Urinary bladder (tissue), 4 donors: ENCODE measurements around the gene PCGF1. TPM values are rescaled to one million over a fixed set of nuclear protein-coding genes. Genes with fewer than 3 reads are reported as not detected.
"Not testable (repeated sequence)": the region's sequence is repeated elsewhere in the genome, so short reads cannot be mapped to it uniquely, and the experiment has no call there.

ENCODE experiments used
- DNase-seq: peaks from one replicate; pipeline ENCODE4 v3.0.0-alpha.2; 2015; ENCODE audit errors: extremely low spot score
- H3K27ac ChIP-seq: one replicate; pipeline ENCODE4 v1.5.1; 2013; ENCODE audit warnings: low read depth, mild to moderate bottlenecking, moderate library complexity
- H3K36me3 ChIP-seq: one replicate; pipeline ENCODE4 v1.6.1; 2013; ENCODE audit warnings: mild to moderate bottlenecking, moderate library complexity; ENCODE audit not compliant: insufficient read depth
- H3K4me1 ChIP-seq: one replicate; pipeline ENCODE4 v1.6.1; 2013; ENCODE audit warnings: mild to moderate bottlenecking, moderate library complexity; ENCODE audit not compliant: insufficient read depth
- H3K4me3 ChIP-seq: one replicate; pipeline ENCODE4 v1.5.1; 2013; ENCODE audit warnings: low read depth, low read length
- WGBS: extraction: QIAGEN DNeasy Blood & Tissue Kit; methylation state at CpG from one replicate; pipeline ENCODE4 v1.1.7; 2013; 5-methylcytosine and 5-hydroxymethylcytosine counted together
- polyA plus RNA-seq: library from polyadenylated mRNA; stranded (reverse); fragments of 200-250 nt; gene quantifications from one replicate; pipeline ENCODE4 v1.2.3, GENCODE V29; 2013
- total RNA-seq: library from RNA; depleted of rRNA; stranded (reverse); fragments of >200 nt; gene quantifications from one replicate; pipeline ENCODE4 v1.2.3, GENCODE V29; 2014
- donor health status: healthy with polysubstance abuse.
- donor health status: healthy.

The PCGF1 gene
- total and polyA plus RNA-seq, 2 donors = 19.2 to 21.7 TPM

DNA sequence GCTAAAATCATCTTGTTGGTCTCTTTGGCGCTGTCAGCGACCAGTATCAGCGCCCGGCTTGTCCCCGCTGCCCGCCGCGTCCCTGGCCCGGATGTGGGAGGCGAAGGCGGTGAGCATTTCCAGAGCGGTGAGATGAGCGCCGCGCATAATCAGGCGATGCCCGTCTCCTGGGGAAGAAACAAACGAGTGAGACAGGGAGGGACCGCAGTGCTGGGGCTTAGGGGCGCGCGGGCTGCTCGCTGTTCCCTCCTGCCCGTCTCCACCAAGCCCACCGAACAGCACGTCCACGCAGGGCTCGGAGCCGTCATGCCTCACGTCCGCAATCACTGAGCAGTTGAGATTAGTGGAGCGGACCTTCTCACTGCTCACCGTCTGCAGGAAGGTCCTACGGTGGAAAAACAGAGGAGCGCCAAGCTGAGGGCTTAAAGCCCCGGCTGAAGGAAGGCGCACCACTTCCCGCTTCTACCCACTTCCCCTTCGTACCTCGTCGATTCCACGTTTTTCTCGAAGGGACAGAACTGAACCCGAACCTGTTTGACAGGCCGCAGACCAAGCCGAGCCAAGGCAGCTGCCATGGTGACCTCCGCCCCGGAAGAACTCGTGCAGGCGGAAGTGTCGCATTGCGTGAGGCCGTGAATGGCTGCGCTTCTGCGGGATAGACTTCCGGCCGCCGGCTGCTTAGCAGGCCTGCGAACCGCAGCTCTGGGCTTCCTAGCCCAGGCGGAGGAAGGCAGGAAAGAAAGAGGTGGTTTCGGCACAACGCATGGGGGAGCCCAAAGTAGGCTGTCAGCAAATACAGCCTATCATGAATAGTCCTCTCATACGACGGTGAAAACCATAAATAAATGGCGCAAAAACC lies 35.2 kb downstream of the PCGF1 start, which contains the start of gene MRPL53:
TSS of gene MRPL53 (minus strand) at position 595 of the 859 bp plus-strand sequence. CDS start at position 575, 20 bp downstream.
- Histone ChIP-seq H3K4me1 (peaks cover 2% of the 10 kb centered on the region), H3K36me3 (peaks cover 2% of the 10 kb centered on the region), H3K4me3 (peak within 1 kb of the TSS; percentile 45), H3K27ac (peak within 1 kb of the TSS; percentile 77)
- DNase-seq = peak; percentile 93
- WGBS = under 1% methylated on average over 66 of the region's 66 CpGs

DNA sequence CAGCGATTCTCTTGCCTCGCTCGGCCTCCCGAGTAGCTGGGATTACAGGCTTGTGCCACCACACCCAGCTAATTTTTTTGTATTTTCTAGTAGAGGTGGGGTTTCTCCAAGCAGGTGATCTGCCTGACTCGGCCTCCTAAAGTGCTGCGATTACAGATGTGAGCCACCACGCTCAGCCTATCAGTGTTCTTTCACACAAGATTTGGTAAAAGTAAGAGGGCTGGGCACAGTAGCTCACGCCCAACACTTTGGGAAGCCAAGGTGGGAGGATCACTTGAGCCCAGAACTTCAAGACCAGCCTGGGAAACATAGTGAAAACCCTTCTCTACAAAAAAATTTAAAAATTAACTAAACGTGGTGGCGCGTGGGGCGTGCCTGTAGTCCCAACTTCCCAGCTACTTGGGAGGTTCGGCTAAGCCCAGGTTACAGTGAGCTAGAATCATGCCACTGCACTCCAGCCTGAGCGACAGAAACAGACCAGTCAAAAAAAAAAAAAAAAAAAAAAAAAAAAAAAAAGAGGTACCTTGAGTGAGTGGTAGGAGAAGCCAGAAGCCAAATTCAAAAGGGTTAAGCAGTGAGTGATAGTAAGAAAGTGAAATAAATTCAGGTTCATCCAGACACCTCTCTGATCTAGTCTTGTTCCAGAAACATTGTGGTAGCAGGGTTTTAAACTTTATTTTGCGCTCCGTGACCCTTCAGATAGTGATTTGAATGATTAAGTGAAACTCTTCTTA lies 36.0 kb downstream of the PCGF1 start:
- 59% methylated on average over 16 of the region's 16 CpGs for WGBS
- Histone ChIP-seq H3K4me3 (peak overlapping the region; percentile 45), H3K36me3 (peaks cover 2% of the 10 kb centered on the region), H3K27ac (peak overlapping the region; percentile 77), H3K4me1 (peaks cover 2% of the 10 kb centered on the region)
- DNase-seq = no peak

GRCh38 chr2:74470742-74471141 lies 36.8 kb downstream of the PCGF1 start:
- H3K4me3 ChIP-seq, DNase-seq, H3K27ac ChIP-seq, H3K36me3 ChIP-seq, H3K4me1 ChIP-seq: not testable (repeated sequence)
- 95% methylated on average over 12 of the region's 12 CpGs for WGBS

DNA sequence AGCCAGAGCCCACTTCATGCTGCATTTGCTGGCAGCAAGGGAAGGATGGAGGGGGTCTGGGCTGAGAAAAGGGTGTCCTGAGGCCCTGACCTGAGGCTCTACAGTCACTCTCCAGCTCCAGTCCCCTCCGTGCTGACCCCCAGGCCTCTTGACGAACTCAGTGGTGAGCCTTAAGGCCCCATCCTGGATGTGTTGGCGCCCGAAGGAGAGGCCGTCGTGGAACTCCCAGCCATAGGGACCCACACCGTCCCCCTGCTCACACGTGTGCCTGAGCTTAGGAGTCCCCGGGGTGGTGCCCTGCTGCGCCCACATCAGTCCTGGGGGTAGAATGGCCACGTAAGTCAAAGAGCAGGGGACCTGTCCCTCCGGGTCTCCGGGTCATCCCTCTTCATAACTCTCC lies 43.1 kb downstream of the PCGF1 start:
- 6% methylated on average over 13 of the region's 13 CpGs for WGBS
- Histone ChIP-seq H3K27ac (no peak overlapping the region), H3K36me3 (no peaks in the 10 kb centered on the region), H3K4me3 (peak overlapping the region; percentile 68), H3K4me1 (no peaks in the 10 kb centered on the region)
- no peak for DNase-seq

DNA sequence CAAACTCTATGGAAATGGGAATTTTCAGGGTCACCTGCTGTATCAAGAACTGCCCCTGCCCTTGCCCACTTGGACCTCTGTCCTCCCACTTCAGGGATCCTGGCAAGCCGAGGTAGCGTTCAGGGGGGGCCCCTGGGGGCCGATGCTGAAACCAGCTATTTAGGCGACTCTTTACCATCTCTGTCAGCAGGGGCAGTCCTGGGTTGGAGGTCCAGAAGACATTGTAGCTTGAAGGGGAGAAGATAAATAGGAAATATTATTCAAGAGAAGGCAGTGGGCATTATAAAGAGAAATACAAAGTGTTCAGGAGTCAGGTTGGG lies 44.7 kb downstream of the PCGF1 start:
- H3K4me1 ChIP-seq = no peaks in the 10 kb centered on the region
- no peak for DNase-seq
- H3K27ac ChIP-seq = no peak overlapping the region
- no peaks in the 10 kb centered on the region for H3K36me3 ChIP-seq
- H3K4me3 ChIP-seq = no peak overlapping the region
- WGBS = 88% methylated on average over 4 of the region's 4 CpGs

DNA sequence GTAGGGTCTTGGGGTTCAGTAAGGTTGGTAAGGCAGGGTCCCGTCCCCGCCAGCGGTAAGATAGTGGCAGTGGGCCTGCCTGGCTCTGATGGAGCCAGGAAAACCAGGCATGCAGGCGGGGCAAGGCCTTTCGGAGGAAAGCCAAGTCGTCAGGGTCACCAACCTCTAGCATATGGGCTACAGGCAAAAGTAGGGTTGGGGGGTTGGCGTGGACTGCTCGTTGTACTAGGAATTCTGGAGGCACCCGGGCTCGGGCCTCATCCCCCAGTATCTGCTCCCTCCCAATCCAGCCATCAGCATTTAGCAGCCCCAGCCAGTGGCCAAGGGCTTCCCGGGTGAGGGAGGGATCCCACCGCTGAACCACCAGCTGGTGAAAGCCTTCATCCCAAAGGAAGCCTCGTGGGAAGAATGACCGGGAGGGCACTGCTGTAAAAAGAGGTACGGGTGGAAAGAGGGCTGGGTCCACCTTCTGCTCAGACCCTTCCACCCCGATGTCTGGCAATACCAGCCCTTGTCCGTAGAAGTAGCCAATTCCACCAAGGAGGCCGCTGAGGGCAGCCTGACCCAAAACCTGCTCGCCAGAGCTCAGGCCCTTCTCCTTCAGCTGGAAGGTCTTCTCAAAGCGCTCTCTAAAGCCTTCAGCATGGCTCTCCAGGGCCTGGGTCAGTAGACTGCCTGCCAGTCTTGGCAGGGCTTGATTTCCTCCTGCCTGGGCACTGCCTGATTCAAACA lies 45.3 kb downstream of the PCGF1 start:
- WGBS = 86% methylated on average over 20 of the region's 20 CpGs
- Histone ChIP-seq H3K4me3 (no peak overlapping the region), H3K36me3 (no peaks in the 10 kb centered on the region), H3K4me1 (no peaks in the 10 kb centered on the region), H3K27ac (no peak overlapping the region)
- no peak for DNase-seq

DNA sequence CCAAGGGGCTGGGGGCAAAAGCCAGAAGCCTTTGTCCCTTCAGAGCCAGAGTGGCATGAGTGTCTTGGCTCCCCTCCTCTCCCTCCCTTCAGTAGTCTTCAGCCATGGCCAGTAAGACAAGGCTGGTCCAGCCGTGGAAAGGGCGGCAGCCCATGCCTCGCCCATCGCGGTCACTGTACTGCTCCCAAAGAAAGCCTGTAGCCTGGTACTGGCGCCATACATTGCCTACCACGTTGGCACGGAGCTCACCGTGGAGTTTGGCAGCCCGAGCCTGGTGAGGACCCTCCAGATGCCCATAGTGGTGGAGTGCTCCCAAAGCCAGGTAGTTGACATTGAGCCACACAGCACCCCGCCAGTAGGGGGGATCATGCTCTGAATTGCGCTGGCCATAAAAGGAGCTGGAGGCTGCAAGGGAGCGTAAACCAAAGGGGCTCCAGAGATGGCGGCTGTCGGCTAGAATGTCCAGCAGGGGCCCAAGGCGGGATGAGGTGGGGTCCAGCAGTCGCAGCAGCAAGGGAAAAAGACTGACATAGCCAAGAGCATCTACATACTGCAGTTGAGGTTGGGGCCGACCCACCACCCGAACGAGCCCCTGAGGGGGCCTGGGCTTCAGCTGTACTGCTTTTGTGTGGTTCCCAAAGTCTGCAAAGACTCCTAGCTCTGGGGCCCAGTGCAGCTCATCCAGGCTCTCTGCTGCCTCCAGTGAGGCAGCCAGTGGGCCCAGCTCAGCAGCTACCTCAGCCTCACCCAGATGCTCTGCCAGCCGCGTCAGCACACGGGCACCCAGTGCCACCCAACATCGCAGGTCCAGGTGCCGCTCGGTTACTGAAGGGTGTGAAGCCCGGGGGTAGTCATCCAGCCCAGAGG lies 46.1 kb downstream of the PCGF1 start:
- Histone ChIP-seq H3K4me3 (no peak overlapping the region), H3K4me1 (no peaks in the 10 kb centered on the region), H3K27ac (no peak overlapping the region), H3K36me3 (no peaks in the 10 kb centered on the region)
- 89% methylated on average over 27 of the region's 27 CpGs for WGBS
- DNase-seq = no peak

DNA sequence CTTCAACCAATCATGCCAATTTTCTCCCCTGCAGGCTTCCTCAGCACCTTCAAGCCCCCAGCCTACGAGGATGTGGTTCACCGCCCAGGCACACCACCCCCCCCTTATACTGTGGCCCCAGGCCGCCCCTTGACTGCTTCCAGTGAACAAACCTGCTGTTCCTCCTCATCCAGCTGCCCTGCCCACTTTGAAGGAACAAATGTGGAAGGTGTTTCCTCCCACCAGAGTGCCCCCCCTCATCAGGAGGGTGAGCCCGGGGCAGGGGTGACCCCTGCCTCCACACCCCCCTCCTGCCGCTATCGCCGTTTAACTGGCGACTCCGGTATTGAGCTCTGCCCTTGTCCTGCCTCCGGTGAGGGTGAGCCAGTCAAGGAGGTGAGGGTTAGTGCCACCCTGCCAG lies 47.3 kb downstream of the PCGF1 start:
- DNase-seq, H3K36me3 ChIP-seq, H3K4me3 ChIP-seq, H3K4me1 ChIP-seq, H3K27ac ChIP-seq: not testable (repeated sequence)
- WGBS = 84% methylated on average over 10 of the region's 10 CpGs

- not testable (repeated sequence) for H3K4me1 ChIP-seq, DNase-seq, H3K36me3 ChIP-seq, H3K4me3 ChIP-seq, H3K27ac ChIP-seq
- 78% methylated on average over 13 of the region's 13 CpGs for WGBS
Measured at GRCh38 chr2:74459503-74460118, 47.9 kb downstream of the PCGF1 start.

- 2% methylated on average over 10 of the region's 10 CpGs for WGBS
- H3K27ac ChIP-seq = no peak overlapping the region
- DNase-seq = no peak
- H3K4me3 ChIP-seq = peak overlapping the region; percentile 52
- no peaks in the 10 kb centered on the region for H3K4me1 ChIP-seq
- no peaks in the 10 kb centered on the region for H3K36me3 ChIP-seq
Measured at GRCh38 chr2:74458938-74459363, 48.5 kb downstream of the PCGF1 start.

GRCh38 chr2:74458132-74458937 lies 49.2 kb downstream of the PCGF1 start, which contains the start of gene WBP1:
TSS of gene WBP1 (plus strand) at chr2:74458438. CDS start at chr2:74458603, 165 bp downstream.
- WGBS = under 1% methylated on average over 37 of the region's 38 CpGs
- no peaks in the 10 kb centered on the region for H3K36me3 ChIP-seq
- peak within 1 kb of the TSS; percentile 52 for H3K4me3 ChIP-seq
- peak; percentile 100 for DNase-seq
- H3K4me1 ChIP-seq = no peaks in the 10 kb centered on the region
- peak within 1 kb of the TSS; percentile 94 for H3K27ac ChIP-seq
